H1 (cell line): ENCODE measurements around the gene RNF126. TPM values are rescaled to one million over a fixed set of nuclear protein-coding genes. Genes with fewer than 3 reads are reported as not detected.

Source experiments
- CTCF ChIA-PET: fragments of 300-600 bp; sonication (Branson Sonifier 250); formaldehyde crosslinking; loops from one replicate; lab custom pipeline; 2021; ENCODE audit not compliant: partially characterized antibody; lab: Charles Lee
- POLR2A ChIA-PET: fragments of 300-600 bp; sonication (Branson Sonifier 250); formaldehyde crosslinking; loops from one replicate; lab custom pipeline; 2021; ENCODE audit warnings: inconsistent platforms; ENCODE audit not compliant: partially characterized antibody; lab: Charles Lee
- DNase-seq, 2 experiments: peaks; one replicate each; pipeline versions ENCODE4 v3.0.0 to v3.0.0-alpha.2; 2010 to 2022; ENCODE audit warnings: low spot score in 2 of 2, low read depth in 1 of 2, mixed read lengths in 1 of 2
- FAIRE-seq: peaks from 2 replicates; lab custom pipeline; 2011; peaks lifted over from hg19 to GRCh38; lab: Jason Lieb, UNC
- H2AFZ ChIP-seq: 2 replicates; pipeline ENCODE4 v1.8.1; 2012; ENCODE audit warnings: low read length, inconsistent platforms
- H2AK5ac ChIP-seq: 2 replicates; pipeline ENCODE4 v1.6.1; 2013; ENCODE audit warnings: low read depth, low read length
- H2BK120ac ChIP-seq: replicated peaks from 2 replicates; pipeline ENCODE3; 2013; ENCODE audit warnings: low read depth, low read length, inconsistent platforms
- H2BK12ac ChIP-seq: 2 replicates; pipeline ENCODE4 v1.6.1; 2013; ENCODE audit warnings: low read depth, low read length
- H2BK15ac ChIP-seq: 2 replicates; pipeline ENCODE4 v1.6.1; 2013; ENCODE audit warnings: low read length
- H2BK20ac ChIP-seq: 2 replicates; pipeline ENCODE4 v1.6.1; 2013; ENCODE audit warnings: low read length
- H2BK5ac ChIP-seq: 2 replicates; pipeline ENCODE4 v1.6.1; 2013; ENCODE audit warnings: low read depth, low read length
- H3K14ac ChIP-seq: 2 replicates; pipeline ENCODE4 v1.6.1; 2013; ENCODE audit warnings: inconsistent platforms; ENCODE audit not compliant: insufficient read length
- H3K18ac ChIP-seq: 2 replicates; pipeline ENCODE4 v1.6.1; 2013; ENCODE audit warnings: low read length; ENCODE audit errors: extremely low read depth
- H3K23ac ChIP-seq: 2 replicates; pipeline ENCODE4 v1.6.1; 2013; ENCODE audit warnings: inconsistent platforms; ENCODE audit not compliant: insufficient read length
- H3K23me2 ChIP-seq: 2 replicates; pipeline ENCODE4 v1.6.1; 2013; ENCODE audit warnings: low read depth, low read length
- H3K27ac ChIP-seq: 2 replicates; pipeline ENCODE4 v1.6.1; 2011; ENCODE audit warnings: low read depth, low read length, inconsistent platforms
- H3K27me3 ChIP-seq, 4 experiments: replicated peaks in 1 of 4; 1 replicate in 1 of 4; 2 replicates in 3 of 4; pipeline versions ENCODE4 v1.6.1 to v1.8.1; 2011 to 2013; ENCODE audit warnings: low read length in 3 of 4, mild to moderate bottlenecking in 3 of 4, inconsistent platforms in 2 of 4, mixed read lengths in 2 of 4, moderate library complexity in 1 of 4; ENCODE audit not compliant: control insufficient read depth in 3 of 4, insufficient read depth in 3 of 4; ENCODE audit errors: extremely low read depth in 1 of 4
- H3K36me3 ChIP-seq, 4 experiments: 2 replicates each; pipeline versions ENCODE4 v1.6.1 to v1.8.1; 2011 to 2013; ENCODE audit warnings: mild to moderate bottlenecking in 4 of 4, low read length in 3 of 4, moderate library complexity in 2 of 4, control low read depth in 1 of 4, inconsistent platforms in 1 of 4; ENCODE audit not compliant: insufficient read depth in 4 of 4, control insufficient read depth in 2 of 4
- H3K4ac ChIP-seq: replicated peaks from 2 replicates; pipeline ENCODE3; 2013; ENCODE audit warnings: low read length, low read depth, mixed read lengths, inconsistent platforms; ENCODE audit not compliant: insufficient read length
- H3K4me1 ChIP-seq, 4 experiments: replicated peaks in 1 of 4; 1 replicate in 1 of 4; 2 replicates in 3 of 4; pipeline versions ENCODE4 v1.6.1 to v1.8.1; 2011 to 2013; ENCODE audit warnings: low read length in 3 of 4, inconsistent platforms in 2 of 4, mixed read lengths in 1 of 4; ENCODE audit not compliant: insufficient read depth in 4 of 4, control insufficient read depth in 3 of 4
- H3K4me2 ChIP-seq, 2 experiments: 2 replicates each; pipeline versions ENCODE4 v1.6.1 to v1.8.1; 2011 to 2013; ENCODE audit warnings: low read depth in 2 of 2, low read length in 2 of 2, control low read depth in 1 of 2, inconsistent platforms in 1 of 2, mild to moderate bottlenecking in 1 of 2; ENCODE audit not compliant: insufficient read depth in 1 of 2
- H3K4me3 ChIP-seq, 4 experiments: fragments of 200-600, 300-600 bp in 1 of 4; sonication (generic), shearing (Covaris generic), sonication (Bioruptor Twin) in 1 of 4; 2 replicates each; pipeline versions ENCODE4 v1.5.1 to v1.8.1; 2011 to 2016; ENCODE audit warnings: low read length in 4 of 4, low read depth in 3 of 4, control low read depth in 2 of 4, inconsistent platforms in 2 of 4, mild to moderate bottlenecking in 2 of 4, mixed read lengths in 1 of 4, moderate library complexity in 1 of 4; ENCODE audit not compliant: insufficient read depth in 2 of 4; ENCODE audit errors: extremely low read depth in 1 of 4
- H3K56ac ChIP-seq: replicated peaks from 2 replicates; pipeline ENCODE3; 2013; ENCODE audit warnings: low read depth, mild to moderate bottlenecking, mixed read lengths, low read length, inconsistent platforms; ENCODE audit not compliant: insufficient read length
- H3K79me1 ChIP-seq: 2 replicates; pipeline ENCODE4 v1.6.1; 2013; ENCODE audit warnings: low read depth, low read length, control low read depth
- H3K79me2 ChIP-seq, 2 experiments: 2 replicates each; pipeline versions ENCODE4 v1.6.1 to v1.8.1; 2012 to 2013; ENCODE audit warnings: low read length in 2 of 2, mild to moderate bottlenecking in 2 of 2, inconsistent platforms in 1 of 2; ENCODE audit not compliant: insufficient read depth in 2 of 2, control insufficient read depth in 1 of 2
- H3K9ac ChIP-seq, 4 experiments: replicated peaks in 1 of 4; 1 replicate in 1 of 4; 2 replicates in 3 of 4; pipeline versions ENCODE4 v1.6.1 to v1.8.1; 2011 to 2013; ENCODE audit warnings: low read depth in 3 of 4, low read length in 3 of 4, control low read depth in 2 of 4, mild to moderate bottlenecking in 2 of 4, moderate library complexity in 2 of 4, inconsistent platforms in 1 of 4; ENCODE audit errors: extremely low read depth in 1 of 4
- H3K9me3 ChIP-seq, 2 experiments: 2 replicates each; pipeline versions ENCODE4 v1.6.1 to v1.8.1; 2012 to 2013; ENCODE audit warnings: mild to moderate bottlenecking in 2 of 2, moderate library complexity in 2 of 2, control low read depth in 1 of 2, inconsistent platforms in 1 of 2, low read depth in 1 of 2, low read length in 1 of 2, mixed read lengths in 1 of 2; ENCODE audit not compliant: insufficient read depth in 2 of 2
- H4K20me1 ChIP-seq, 2 experiments: replicated peaks in 1 of 2; 2 replicates each; pipeline versions ENCODE3 to v1.8.1; 2011 to 2013; ENCODE audit warnings: inconsistent platforms in 2 of 2, low read length in 2 of 2, mild to moderate bottlenecking in 1 of 2; ENCODE audit not compliant: insufficient read depth in 2 of 2, control insufficient read depth in 1 of 2
- H4K5ac ChIP-seq: 2 replicates; pipeline ENCODE4 v1.6.1; 2013; ENCODE audit warnings: low read length, low read depth, mixed read lengths, inconsistent platforms; ENCODE audit not compliant: insufficient read length
- H4K8ac ChIP-seq: 2 replicates; pipeline ENCODE4 v1.8.0; 2013; ENCODE audit warnings: mild to moderate bottlenecking, moderate library complexity, low read length, inconsistent platforms; ENCODE audit not compliant: insufficient read depth; ENCODE audit errors: extremely low read depth
- H4K91ac ChIP-seq: replicated peaks from 2 replicates; pipeline ENCODE3; 2013; ENCODE audit warnings: low read length, mixed read lengths, inconsistent platforms; ENCODE audit not compliant: insufficient read length
- ASH2L ChIP-seq: fragments of 200-600, 300-600 bp; sonication (generic); IDR thresholded peaks from one replicate; pipeline ENCODE4 v1.7.1; 2017; ENCODE audit warnings: low read length
- BCL11A ChIP-seq, 2 experiments: IDR thresholded peaks; one replicate each; pipeline ENCODE4 v1.6.1; 2011; ENCODE audit warnings: low read depth in 2 of 2, low read length in 2 of 2, mild to moderate bottlenecking in 2 of 2
- CTBP2 ChIP-seq: IDR thresholded peaks from 2 replicates; pipeline ENCODE4 v1.7.0; 2011; ENCODE audit warnings: borderline replicate concordance, mild to moderate bottlenecking, moderate library complexity, mixed read lengths, low read length; ENCODE audit not compliant: insufficient read depth, insufficient read length
- KDM1A ChIP-seq: fragments of 200-600, 300-600 bp; sonication (generic); IDR thresholded peaks from 2 replicates; pipeline ENCODE4 v1.7.1; 2016; ENCODE audit warnings: mild to moderate bottlenecking, low read length, borderline replicate concordance
- KDM5A ChIP-seq: fragments of 200-600 bp; IDR thresholded peaks from 2 replicates; pipeline ENCODE4 v1.7.1; 2012; ENCODE audit warnings: mild to moderate bottlenecking, low read length, inconsistent platforms, mixed read lengths
- RAD21 ChIP-seq, 2 experiments: IDR thresholded peaks in 1 of 2; conservative IDR thresholded peaks in 1 of 2; 2 replicates each; pipeline ENCODE4 v1.6.1; 2011; ENCODE audit warnings: low read depth in 2 of 2, low read length in 2 of 2, improper control_type of control experiment in 1 of 2, inconsistent platforms in 1 of 2, mild to moderate bottlenecking in 1 of 2, moderate library complexity in 1 of 2
- SAP30 ChIP-seq: fragments of 300-600 bp; sonication (generic); IDR thresholded peaks from 2 replicates; pipeline ENCODE4 v1.7.1; 2012; ENCODE audit warnings: low read length, moderate library complexity, mild to moderate bottlenecking, inconsistent platforms; ENCODE audit not compliant: insufficient read depth, insufficient replicate concordance
- SIN3A ChIP-seq, 2 experiments: IDR thresholded peaks in 1 of 2; conservative IDR thresholded peaks in 1 of 2; 2 replicates each; pipeline ENCODE4 v1.6.1; 2011 to 2012; ENCODE audit warnings: low read length in 2 of 2, improper control_type of control experiment in 1 of 2, low read depth in 1 of 2, mild to moderate bottlenecking in 1 of 2
- SIX5 ChIP-seq: IDR thresholded peaks from 2 replicates; pipeline ENCODE4 v1.6.1; 2011; ENCODE audit warnings: mild to moderate bottlenecking, low read depth, low read length
- YY1 ChIP-seq: IDR thresholded peaks from 2 replicates; pipeline ENCODE4 v1.6.1; 2011; ENCODE audit warnings: low read depth, mild to moderate bottlenecking, low read length
- WGBS, 2 experiments: shearing (Covaris generic) in 1 of 2; methylation state at CpG; one replicate each; pipeline versions ENCODE4 v1.1.6 to v1.1.7; 2013 to 2015; ENCODE audit warnings: low lambda C conversion rate in 2 of 2, mixed read lengths in 2 of 2, inconsistent platforms in 1 of 2, low coverage in 1 of 2, missing lambda C conversion rate in 1 of 2; ENCODE audit not compliant: insufficient replicate concordance in 2 of 2, insufficient coverage in 1 of 2, insufficient read length in 1 of 2; ENCODE audit errors: extremely low coverage in 1 of 2, missing lambda C conversion rate in 1 of 2; 5-methylcytosine and 5-hydroxymethylcytosine counted together
- polyA plus RNA-seq, 7 experiments: library from polyadenylated mRNA; depleted of rRNA in 3 of 7; stranded (reverse) in 5 of 7; unstranded in 2 of 7; fragments of >200 nt in 5 of 7; fragments of 200-250 nt in 2 of 7; gene quantifications; 1 replicate in 5 of 7; 2 replicates in 1 of 7; 4 replicates in 1 of 7; pipeline versions ENCODE4 v1.2.1 to v1.2.3, GENCODE V29; 2011 to 2013; ENCODE audit warnings: missing spikeins in 2 of 7, mixed read lengths in 2 of 7
- total RNA-seq: library from RNA; stranded (reverse); fragmentation: NEBNext Ultra II Directional; extraction: Animal tissue kit (Norgen Biotek cat#: 25700); gene quantifications from 2 replicates; pipeline ENCODE4 v1.2.1, GENCODE V29; 2021

Gene RNF126
- total and polyA plus RNA-seq, 2 of the 8 experiments (the other 6 are each of a cell fraction or from before 2014, with no cell fraction given) = 21.8 to 68.0 TPM

DNA sequence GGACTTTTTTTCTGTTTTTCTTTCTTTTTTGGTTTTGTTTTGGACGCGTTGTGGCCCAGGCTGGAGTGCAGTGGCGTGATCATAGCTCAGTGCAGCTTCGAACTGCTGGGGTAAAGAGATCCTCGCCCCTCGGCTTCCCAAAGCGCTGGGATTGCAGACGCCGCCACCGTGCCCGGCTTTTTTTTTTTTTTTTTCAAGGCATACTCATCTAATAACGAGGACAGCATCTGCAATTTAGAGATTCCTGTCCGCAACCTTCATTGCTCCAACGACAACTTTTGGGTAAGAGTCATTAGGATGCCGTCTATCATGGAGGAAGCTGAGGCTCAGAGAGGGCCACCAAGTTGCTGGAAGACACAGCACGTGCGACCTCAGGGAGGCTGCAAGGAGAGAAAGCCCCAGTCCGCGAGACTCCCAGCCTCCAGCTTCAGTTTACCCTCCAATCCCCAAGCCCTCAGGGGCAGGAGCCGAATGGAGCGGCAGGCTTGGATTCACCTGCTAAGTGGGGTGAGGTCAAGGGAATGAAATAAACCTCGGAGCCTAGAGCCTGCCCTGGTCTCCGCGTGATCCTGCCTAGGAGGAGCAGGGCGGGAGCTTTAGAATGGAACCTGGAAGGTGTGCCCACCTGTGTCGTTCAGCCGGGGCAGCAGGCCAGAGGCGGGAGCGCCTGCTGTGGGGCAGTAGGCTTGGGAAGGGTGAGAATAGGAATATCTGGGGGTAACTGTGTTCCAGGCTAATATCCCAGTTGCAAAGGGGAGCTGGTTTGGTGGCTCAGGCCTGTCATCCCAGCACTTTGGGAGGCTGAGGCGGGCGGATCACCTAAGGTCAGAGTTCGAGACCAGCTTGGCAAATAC is 29.0 kb downstream of the RNF126 start:
- H3K23me2 ChIP-seq = peaks cover 8% of the 10 kb centered on the region
- no peak overlapping the region for H2BK20ac ChIP-seq
- peaks cover 0 to 18% of the 10 kb centered on the region in 2 experiments; a peak in 1 of 4 replicates for H3K79me2 ChIP-seq
- H3K79me1 ChIP-seq = peaks cover 9% of the 10 kb centered on the region
- peaks cover 0 to 10% (median 3%) of the 10 kb centered on the region in 4 experiments; a peak in 4 of 7 replicates for H3K4me1 ChIP-seq
- H3K9ac ChIP-seq = peak overlapping the region; percentile 9 to 89 (median 70)
- no peaks in the 10 kb centered on the region for H3K9me3 ChIP-seq
- no peak overlapping the region for H2BK12ac ChIP-seq
- H2AFZ ChIP-seq = no peak overlapping the region
- peaks cover 0 to 19% (median 9%) of the 10 kb centered on the region in 4 experiments; a peak in 5 of 7 replicates for H3K27me3 ChIP-seq
- H2BK15ac ChIP-seq = no peak overlapping the region
- 38% methylated on average over 27 of the region's 32 CpGs; no CpG with 5 or more reads in 1 of the 2 experiments for WGBS, 2 experiments
- no peak overlapping the region for H3K14ac ChIP-seq
- H3K56ac ChIP-seq = no peak overlapping the region
- H3K27ac ChIP-seq = no peak overlapping the region
- H3K4me2 ChIP-seq = peak overlapping the region; percentile 75 to 78
- peak overlapping the region; percentile 74; the same call in 1 of the 2 replicates for H2BK5ac ChIP-seq
- DNase-seq (no peak), FAIRE-seq (no peak)
- ChIA-PET CTCF (interaction anchor here (1.0 to 1.8 kb wide), 5 partner anchors 11 to 127 kb away, joined by 3 to 4 read pairs (median 3); no protein-coding TSS in a partner anchor), POLR2A (interaction anchor here (1.3 to 3.2 kb wide), 4 partner anchors 8 to 61 kb away, joined by 3 to 11 read pairs (median 4); partner anchors contain the start of gene BSG)
- peak overlapping the region; percentile 39 for H4K5ac ChIP-seq
- no peak overlapping the region for H2BK120ac ChIP-seq
- no peak overlapping the region for H3K4ac ChIP-seq
- H4K20me1 ChIP-seq = peaks cover 4 to 5% of the 10 kb centered on the region in 2 experiments
- peaks cover 0 to 8% (median 2%) of the 10 kb centered on the region in 4 experiments; a peak in 5 of 8 replicates for H3K36me3 ChIP-seq
- peak overlapping the region; percentile 76 to 99 (median 97) for H3K4me3 ChIP-seq
- no peak overlapping the region for H3K18ac ChIP-seq
- H4K91ac ChIP-seq = no peak overlapping the region
- no peak overlapping the region for H3K23ac ChIP-seq
- no peak overlapping the region; the same call in 1 of the 2 replicates for H2AK5ac ChIP-seq
- peak overlapping the region; percentile 84; the same call in 1 of the 2 replicates for H4K8ac ChIP-seq
- TF ChIP-seq KDM5A (no peak), KDM1A (peak; percentile 13; the same call in 1 of the 2 replicates), RAD21 (IDR thresholded peaks at IDR 0.05 in 1 of 2, conservative IDR thresholded peaks at IDR 0.05 in 1 of 2; ENCODE audit: low read depth in 2 of 2, low read length in 2 of 2) (no peak), SIX5 (no peak), SAP30 (peak; percentile 61), ASH2L (no peak), BCL11A (IDR thresholded peaks at IDR 0.05; ENCODE audit: low read depth in 2 of 2, low read length in 2 of 2) (no peak), CTBP2 (no peak), YY1 (no peak), SIN3A (conservative IDR thresholded peaks at IDR 0.05 in 1 of 2, IDR thresholded peaks at IDR 0.05 in 1 of 2; ENCODE audit: low read depth in 1 of 2, low read length in 2 of 2) (peak in 1 of 2 experiments; percentile 28; a peak in 1 of 4 replicates)
